Endothelial cell (in vitro differentiated cells): ENCODE data around the gene CARMIL1. TPM values are rescaled to one million over a fixed set of nuclear protein-coding genes. Genes with fewer than 3 reads are reported as not detected.

Experiments used
- DNase-seq: peaks from one replicate; pipeline ENCODE4 v3.0.0; 2021; ENCODE audit warnings: low spot score
- H3K27ac Mint-ChIP-seq: one replicate; pipeline ENCODE4 v1.8.0; 2021; ENCODE audit warnings: mixed read lengths, inconsistent platforms; ENCODE audit not compliant: unreplicated experiment
- H3K27me3 Mint-ChIP-seq: one replicate; pipeline ENCODE4 v1.8.0; 2021; ENCODE audit warnings: mild to moderate bottlenecking, moderate library complexity, mixed read lengths, inconsistent platforms; ENCODE audit not compliant: unreplicated experiment
- H3K36me3 Mint-ChIP-seq: one replicate; pipeline ENCODE4 v1.8.0; 2021; ENCODE audit warnings: mild to moderate bottlenecking, low read depth, mixed read lengths, inconsistent platforms; ENCODE audit not compliant: unreplicated experiment
- H3K4me1 Mint-ChIP-seq: one replicate; pipeline ENCODE4 v1.8.0; 2021; ENCODE audit warnings: mild to moderate bottlenecking, mixed read lengths, inconsistent platforms; ENCODE audit not compliant: unreplicated experiment
- H3K4me3 Mint-ChIP-seq: one replicate; pipeline ENCODE4 v1.8.0; 2021; ENCODE audit warnings: mild to moderate bottlenecking, mixed read lengths, inconsistent platforms; ENCODE audit not compliant: unreplicated experiment
- H3K9me3 Mint-ChIP-seq: one replicate; pipeline ENCODE4 v1.8.0; 2021; ENCODE audit warnings: mixed read lengths, inconsistent platforms; ENCODE audit not compliant: unreplicated experiment
- total RNA-seq: library from RNA; stranded (reverse); fragmentation: NEBNext Ultra II Directional; extraction: Animal tissue kit (Norgen Biotek cat#: 25700); gene quantifications from one replicate; pipeline ENCODE4 v1.2.1, GENCODE V29; 2021; ENCODE audit not compliant: unreplicated experiment
- TF ChIP-seq, protein P1 (sequence below): fragments of 200-600 bp; sonication (generic); IDR thresholded peaks from one replicate; pipeline ENCODE4 v1.5.0; 2021; ENCODE audit warnings: antibody characterized with exemption; ENCODE audit not compliant: unreplicated experiment

CARMIL1 gene
- total RNA-seq, 1 donor from 2014 or later = 32.5 TPM

DNA sequence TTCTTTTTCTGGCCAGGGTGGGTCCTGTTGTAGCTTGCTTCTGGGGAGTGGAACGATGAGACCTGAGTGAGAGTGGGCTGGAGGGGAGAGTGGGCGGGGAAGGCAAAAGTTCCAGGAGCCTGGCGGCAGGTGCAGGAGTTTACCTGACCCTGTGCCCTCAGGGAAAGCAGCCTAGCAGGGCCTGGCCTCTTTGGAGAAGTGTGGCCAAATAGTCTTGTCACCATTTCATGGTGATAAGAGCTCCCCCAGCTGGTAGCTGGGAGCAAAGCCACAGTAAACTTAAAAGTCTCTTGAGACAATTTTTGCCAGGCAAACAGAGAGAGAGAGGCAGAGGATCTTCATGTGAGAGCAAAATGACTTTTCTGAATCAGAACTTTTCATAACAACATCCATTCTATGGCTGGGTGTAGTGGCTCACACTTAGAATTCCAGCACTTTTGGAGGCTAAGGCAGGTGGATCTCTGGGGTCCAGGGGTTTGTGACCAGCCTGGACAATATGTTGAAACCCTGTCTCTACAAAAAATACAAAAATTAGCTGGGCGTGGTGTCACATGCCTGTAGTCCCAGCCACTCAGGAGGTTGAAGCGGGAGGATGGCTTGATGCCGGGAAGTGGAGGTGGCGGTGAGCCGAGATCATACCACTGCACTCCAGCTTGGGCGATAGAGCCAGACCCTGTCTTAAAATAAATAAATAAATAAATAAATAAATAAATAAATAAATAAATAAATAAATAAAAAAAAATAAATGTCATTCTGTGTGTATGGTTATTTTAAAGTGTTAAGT lies 211.0 kb downstream of the CARMIL1 start:
- TF ChIP-seq, protein P1, sequence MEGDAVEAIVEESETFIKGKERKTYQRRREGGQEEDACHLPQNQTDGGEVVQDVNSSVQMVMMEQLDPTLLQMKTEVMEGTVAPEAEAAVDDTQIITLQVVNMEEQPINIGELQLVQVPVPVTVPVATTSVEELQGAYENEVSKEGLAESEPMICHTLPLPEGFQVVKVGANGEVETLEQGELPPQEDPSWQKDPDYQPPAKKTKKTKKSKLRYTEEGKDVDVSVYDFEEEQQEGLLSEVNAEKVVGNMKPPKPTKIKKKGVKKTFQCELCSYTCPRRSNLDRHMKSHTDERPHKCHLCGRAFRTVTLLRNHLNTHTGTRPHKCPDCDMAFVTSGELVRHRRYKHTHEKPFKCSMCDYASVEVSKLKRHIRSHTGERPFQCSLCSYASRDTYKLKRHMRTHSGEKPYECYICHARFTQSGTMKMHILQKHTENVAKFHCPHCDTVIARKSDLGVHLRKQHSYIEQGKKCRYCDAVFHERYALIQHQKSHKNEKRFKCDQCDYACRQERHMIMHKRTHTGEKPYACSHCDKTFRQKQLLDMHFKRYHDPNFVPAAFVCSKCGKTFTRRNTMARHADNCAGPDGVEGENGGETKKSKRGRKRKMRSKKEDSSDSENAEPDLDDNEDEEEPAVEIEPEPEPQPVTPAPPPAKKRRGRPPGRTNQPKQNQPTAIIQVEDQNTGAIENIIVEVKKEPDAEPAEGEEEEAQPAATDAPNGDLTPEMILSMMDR = peak; percentile 78
- DNase-seq = peak; percentile 77
- no peaks in the 10 kb centered on the region for H3K36me3 Mint-ChIP-seq
- H3K27me3 Mint-ChIP-seq = no peaks in the 10 kb centered on the region
- H3K27ac Mint-ChIP-seq = peak overlapping the region; percentile 34
- H3K9me3 Mint-ChIP-seq = no peaks in the 10 kb centered on the region
- H3K4me3 Mint-ChIP-seq = no peak overlapping the region
- peaks cover 6% of the 10 kb centered on the region for H3K4me1 Mint-ChIP-seq

DNA sequence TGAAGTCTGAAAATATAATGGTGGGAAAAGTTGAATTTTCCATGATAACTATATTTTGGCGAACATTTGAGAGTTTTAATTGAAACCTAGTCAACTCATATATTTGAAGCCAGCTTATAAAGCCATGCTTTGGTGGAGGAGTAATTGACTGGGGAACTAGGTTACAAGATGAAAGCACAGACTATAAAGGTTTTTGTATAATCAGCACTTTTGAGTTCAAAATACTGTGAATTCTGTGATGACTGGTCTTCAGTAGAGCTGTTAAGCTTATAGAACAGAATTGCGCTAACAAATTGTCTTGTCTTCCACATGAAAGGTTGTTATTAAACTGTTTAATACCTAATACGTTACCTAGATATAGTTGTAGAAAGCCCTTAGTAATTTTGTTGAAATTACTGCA lies 213.8 kb downstream of the CARMIL1 start:
- peaks cover 6% of the 10 kb centered on the region for H3K4me1 Mint-ChIP-seq
- no peak for DNase-seq

DNA sequence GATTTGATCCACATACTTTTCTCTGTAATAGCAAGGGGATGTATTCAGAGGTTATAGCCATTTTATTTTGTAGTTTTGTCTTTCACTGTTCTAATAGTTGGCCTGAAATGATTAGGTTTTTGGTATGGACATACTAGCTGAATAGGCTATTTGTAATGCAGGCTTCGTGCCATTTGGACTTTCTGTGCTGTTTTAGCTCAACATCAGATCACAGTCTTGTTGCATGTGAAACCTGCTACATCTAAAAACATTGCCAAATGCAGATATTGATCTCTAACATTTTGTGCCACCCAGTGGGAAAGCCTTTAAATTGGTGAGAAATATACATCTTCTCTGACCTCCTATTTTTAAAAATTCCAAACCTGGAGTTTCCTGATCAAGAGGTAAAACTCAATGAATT lies 215.3 kb downstream of the CARMIL1 start:
- H3K4me1 Mint-ChIP-seq = peaks cover 6% of the 10 kb centered on the region
- no peaks in the 10 kb centered on the region for H3K27me3 Mint-ChIP-seq
- TF ChIP-seq, protein P1 = no peak
- H3K4me3 Mint-ChIP-seq = no peak overlapping the region
- no peak overlapping the region for H3K27ac Mint-ChIP-seq
- no peak for DNase-seq
- H3K36me3 Mint-ChIP-seq = no peaks in the 10 kb centered on the region
- no peaks in the 10 kb centered on the region for H3K9me3 Mint-ChIP-seq

More for the DNA sequence above, 213.8 kb downstream of the CARMIL1 start:
- TF ChIP-seq, protein P1 = no peak
- Mint-ChIP-seq H3K36me3 (no peaks in the 10 kb centered on the region), H3K27ac (no peak overlapping the region), H3K9me3 (no peaks in the 10 kb centered on the region), H3K27me3 (no peaks in the 10 kb centered on the region), H3K4me3 (no peak overlapping the region)

DNA sequence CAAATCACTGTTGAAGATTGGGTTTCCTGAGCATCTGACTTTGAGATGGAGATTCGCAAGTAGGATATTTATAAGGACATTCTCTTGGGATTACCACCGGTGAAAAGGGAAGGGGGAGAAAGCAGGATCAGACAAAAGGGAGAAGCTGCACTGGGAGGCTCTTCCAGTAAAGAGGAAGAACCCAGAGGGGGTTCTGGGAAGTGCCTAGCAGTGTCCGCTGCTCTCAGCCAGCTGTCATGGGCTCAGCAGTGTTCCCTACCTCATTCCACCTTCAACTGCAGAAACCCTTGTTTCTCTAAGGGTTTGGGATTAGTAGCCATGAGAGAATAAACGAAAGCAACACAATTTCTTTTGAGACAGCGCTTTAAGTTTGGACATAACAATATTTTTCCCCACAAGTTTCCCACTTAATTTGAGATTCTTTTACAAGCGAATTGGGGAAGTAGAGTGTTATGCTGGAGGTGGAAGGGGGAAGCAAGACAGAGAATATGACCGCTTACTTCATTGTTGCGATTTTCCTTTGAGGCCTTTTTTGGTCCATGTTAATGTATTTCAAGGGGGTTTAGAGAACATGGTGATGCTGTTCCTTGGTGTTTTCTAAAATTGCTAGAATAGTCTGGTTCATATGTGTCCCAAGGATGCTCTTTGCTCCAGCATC lies 218.3 kb downstream of the CARMIL1 start:
- no peaks in the 10 kb centered on the region for H3K9me3 Mint-ChIP-seq
- H3K4me1 Mint-ChIP-seq = no peaks in the 10 kb centered on the region
- H3K27me3 Mint-ChIP-seq = no peaks in the 10 kb centered on the region
- peak overlapping the region; percentile 2 for H3K27ac Mint-ChIP-seq
- TF ChIP-seq, protein P1 = no peak
- peaks cover 4% of the 10 kb centered on the region for H3K36me3 Mint-ChIP-seq
- no peak overlapping the region for H3K4me3 Mint-ChIP-seq
- DNase-seq = no peak

DNA sequence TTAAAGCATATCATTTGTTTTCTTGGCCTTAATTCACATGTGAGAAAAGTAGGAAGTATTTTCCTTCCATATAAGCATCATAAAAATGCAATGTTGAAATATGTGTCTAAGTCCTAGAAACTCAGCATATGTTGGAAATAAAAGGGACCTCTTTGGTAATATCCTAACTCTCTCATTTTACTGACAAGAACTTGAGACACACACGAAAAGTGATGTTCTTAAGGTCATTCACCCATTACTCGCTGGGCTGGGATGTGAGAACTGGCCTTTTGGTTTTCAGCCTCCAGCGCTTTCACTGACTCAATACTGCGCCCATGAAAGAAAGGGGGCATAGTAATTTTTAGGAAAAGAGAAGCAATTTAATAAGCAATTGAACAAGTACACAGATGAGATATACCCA lies 219.3 kb downstream of the CARMIL1 start:
- H3K36me3 Mint-ChIP-seq = peaks cover 4% of the 10 kb centered on the region
- H3K9me3 Mint-ChIP-seq = no peaks in the 10 kb centered on the region
- H3K27ac Mint-ChIP-seq = no peak overlapping the region
- no peaks in the 10 kb centered on the region for H3K4me1 Mint-ChIP-seq
- DNase-seq = no peak
- no peaks in the 10 kb centered on the region for H3K27me3 Mint-ChIP-seq
- TF ChIP-seq, protein P1 = no peak
- H3K4me3 Mint-ChIP-seq = no peak overlapping the region
